ENCODE measurements around the gene PRKACG.

- TF ChIP-seq CTCF (IDR thresholded peaks at IDR 0.05) (no peak), POLR2A (IDR thresholded peaks at IDR 0.05) (no peak)
Observed at GRCh38 chr9:68967800-68968199, 46.1 kb downstream of the PRKACG start.
